ENCODE data around the gene SPPL2B. TPM values are rescaled to one million over a fixed set of nuclear protein-coding genes. Genes with fewer than 3 reads are reported as not detected.

SPPL2B gene
- total RNA-seq, 1 donor from 2014 or later, result 36.1 TPM

- no peak overlapping the region for H3K4me3 ChIP-seq (ENCODE audit: low read depth, low read length)
- TF ChIP-seq CTCF (IDR thresholded peaks at IDR 0.05; ENCODE audit: insufficient read depth, low read length, poor library complexity, severe bottlenecking), result no peak
- DNase-seq (ENCODE audit: low read depth), result no peak
- no peaks in the 10 kb centered on the region for H3K36me3 ChIP-seq (ENCODE audit: control insufficient read depth, insufficient read depth, low read length)
- peaks cover 12% of the 10 kb centered on the region for H3K27me3 ChIP-seq (ENCODE audit: control insufficient read depth, insufficient read depth, low read length)
These were observed 48.5 kb downstream of the SPPL2B start for GRCh38 chr19:2376784-2377519.

GRCh38 chr19:2380567-2380966 is 52.1 kb downstream of the SPPL2B start:
- no peak for TF ChIP-seq CTCF (IDR thresholded peaks at IDR 0.05; ENCODE audit: insufficient read depth, low read length, poor library complexity, severe bottlenecking)
- no peak overlapping the region for H3K4me3 ChIP-seq (ENCODE audit: low read depth, low read length)
- H3K27me3 ChIP-seq (ENCODE audit: control insufficient read depth, insufficient read depth, low read length), result peaks cover 7% of the 10 kb centered on the region

GRCh38 chr19:2381148-2381820 is 52.8 kb downstream of the SPPL2B start:
- TF ChIP-seq CTCF (IDR thresholded peaks at IDR 0.05; ENCODE audit: insufficient read depth, low read length, poor library complexity, severe bottlenecking), result no peak
- Histone ChIP-seq H3K27me3 (ENCODE audit: control insufficient read depth, insufficient read depth, low read length) (peaks cover 3% of the 10 kb centered on the region), H3K36me3 (ENCODE audit: control insufficient read depth, insufficient read depth, low read length) (no peaks in the 10 kb centered on the region), H3K4me3 (ENCODE audit: low read depth, low read length) (no peak overlapping the region)
- DNase-seq (ENCODE audit: low read depth), result no peak

More at GRCh38 chr19:2380567-2380966, 52.1 kb downstream of the SPPL2B start:
- DNase-seq (ENCODE audit: low read depth), result no peak
- H3K36me3 ChIP-seq (ENCODE audit: control insufficient read depth, insufficient read depth, low read length), result no peaks in the 10 kb centered on the region

- no peak overlapping the region for H3K4me3 ChIP-seq (ENCODE audit: low read depth, low read length)
- DNase-seq (ENCODE audit: low read depth), result no peak
These were observed 54.2 kb downstream of the SPPL2B start for GRCh38 chr19:2382530-2383222.

GRCh38 chr19:2385053-2385721 is 56.7 kb downstream of the SPPL2B start:
- peaks cover 2% of the 10 kb centered on the region for H3K27me3 ChIP-seq (ENCODE audit: control insufficient read depth, insufficient read depth, low read length)
- H3K36me3 ChIP-seq (ENCODE audit: control insufficient read depth, insufficient read depth, low read length), result no peaks in the 10 kb centered on the region
- DNase-seq (ENCODE audit: low read depth), result peak; percentile 87
- no peak overlapping the region for H3K4me3 ChIP-seq (ENCODE audit: low read depth, low read length)
- TF ChIP-seq CTCF (IDR thresholded peaks at IDR 0.05; ENCODE audit: insufficient read depth, low read length, poor library complexity, severe bottlenecking), result no peak

More at GRCh38 chr19:2382530-2383222, 54.2 kb downstream of the SPPL2B start:
- Histone ChIP-seq H3K27me3 (ENCODE audit: control insufficient read depth, insufficient read depth, low read length) (peaks cover under 1% of the 10 kb centered on the region), H3K36me3 (ENCODE audit: control insufficient read depth, insufficient read depth, low read length) (no peaks in the 10 kb centered on the region)
- TF ChIP-seq CTCF (IDR thresholded peaks at IDR 0.05; ENCODE audit: insufficient read depth, low read length, poor library complexity, severe bottlenecking), result no peak

Measured in kidney epithelial cell (primary cell).